Mesenteric fat pad (tissue), 1 donor: ENCODE data around the gene TNK1. TPM values are rescaled to one million over a fixed set of nuclear protein-coding genes. Genes with fewer than 3 reads are reported as not detected.

Experiments used
- DNase-seq: peaks from one replicate; pipeline ENCODE4 v3.0.0-alpha.2; 2020; ENCODE audit warnings: low spot score
- total RNA-seq: library from RNA; stranded (reverse); fragmentation: NEBNext Ultra II Directional; extraction: Animal tissue kit (Norgen Biotek cat#: 25700); gene quantifications from one replicate; pipeline ENCODE4 v1.2.1, GENCODE V29; 2021
- donor health status: DM: yes; HTN: yes; CAD: no.

TNK1 gene
- total RNA-seq, 1 donor from 2014 or later = 0.71 TPM

GRCh38 chr17:7408863-7409262, 28.0 kb downstream of the TNK1 start:
- no peak for DNase-seq

GRCh38 chr17:7409716-7410115, 28.8 kb downstream of the TNK1 start:
- DNase-seq = no peak

GRCh38 chr17:7410634-7411426, 29.9 kb downstream of the TNK1 start:
- DNase-seq = no peak

- no peak for DNase-seq
These were observed 30.5 kb downstream of the TNK1 start for GRCh38 chr17:7411427-7411750.

- no peak for DNase-seq
These were observed 32.6 kb downstream of the TNK1 start for GRCh38 chr17:7413346-7413985.

GRCh38 chr17:7414837-7415236, 33.9 kb downstream of the TNK1 start:
- no peak for DNase-seq

GRCh38 chr17:7415784-7416183, 34.9 kb downstream of the TNK1 start:
- DNase-seq = no peak

GRCh38 chr17:7416323-7416722, 35.4 kb downstream of the TNK1 start:
- no peak for DNase-seq

GRCh38 chr17:7417056-7417655, 36.3 kb downstream of the TNK1 start:
- DNase-seq = no peak

- no peak for DNase-seq
These were observed 37.7 kb downstream of the TNK1 start for GRCh38 chr17:7418472-7419152.

GRCh38 chr17:7419819-7420610, 39.1 kb downstream of the TNK1 start, which contains the start of gene SPEM1:
Gene SPEM1, plus strand, starts transcription at chr17:7420324. Its CDS starts 61 bp downstream, at chr17:7420385.
- DNase-seq = no peak

- DNase-seq = no peak
These were observed 40.3 kb downstream of the TNK1 start for GRCh38 chr17:7421186-7421585.

GRCh38 chr17:7423679-7424078, 42.8 kb downstream of the TNK1 start:
- DNase-seq = no peak

GRCh38 chr17:7425316-7425715, 44.4 kb downstream of the TNK1 start, which contains the start of gene SPEM2:
Gene SPEM2, plus strand, starts transcription at chr17:7425616. Its CDS starts 73 bp downstream, at chr17:7425689.
- DNase-seq = no peak

GRCh38 chr17:7425756-7426155, 44.9 kb downstream of the TNK1 start:
- no peak for DNase-seq

- DNase-seq = no peak
These were observed 45.4 kb downstream of the TNK1 start for GRCh38 chr17:7426203-7426863.

GRCh38 chr17:7426896-7427489, 46.1 kb downstream of the TNK1 start:
- no peak for DNase-seq

- DNase-seq = no peak
These were observed 46.7 kb downstream of the TNK1 start for GRCh38 chr17:7427549-7427948.

- no peak for DNase-seq
These were observed 47.7 kb downstream of the TNK1 start, which contains the start of gene SPEM3 for GRCh38 chr17:7428557-7428956. Gene SPEM3, plus strand, starts transcription at chr17:7428857. Its CDS starts 46 bp downstream, at chr17:7428903.

- DNase-seq = no peak
These were observed 48.8 kb downstream of the TNK1 start for GRCh38 chr17:7429722-7430121.
